ENCODE data around the gene TJP3.

Gene TJP3

DNA sequence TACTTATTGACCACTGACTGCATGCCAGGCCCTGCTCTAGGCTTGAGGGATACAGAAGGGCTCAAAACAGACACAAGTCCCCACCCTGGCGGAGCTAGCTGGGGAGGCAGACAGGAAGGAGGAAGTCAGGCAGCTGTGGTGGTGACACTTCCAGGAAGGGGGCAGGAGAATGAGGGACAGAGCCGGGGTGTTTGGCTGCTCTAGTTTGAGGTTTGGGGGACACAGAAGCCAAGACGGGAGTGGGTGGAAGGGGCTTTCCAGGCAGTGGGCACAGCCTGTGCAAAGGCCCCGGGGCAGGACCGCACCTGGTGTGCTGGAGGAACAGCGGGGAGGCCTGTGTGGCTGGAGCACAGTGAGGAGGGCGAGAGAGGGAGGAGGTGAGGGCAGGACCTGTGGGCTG is 58.3 kb downstream of the TJP3 start:
- Histone ChIP-seq H4K20me1 (ENCODE audit: insufficient read depth, low read length) (no peaks in the 10 kb centered on the region), H3K27me3 (replicated peaks; ENCODE audit: insufficient read depth, low read length) (no peaks in the 10 kb centered on the region), H3K79me2 (ENCODE audit: low read length) (peaks cover 13% of the 10 kb centered on the region), H3K4me3 (ENCODE audit: low read length) (no peak overlapping the region), H3K36me3 (replicated peaks; ENCODE audit: insufficient read depth, low read length) (no peaks in the 10 kb centered on the region), H3K4me2 (ENCODE audit: low read depth, low read length) (no peak overlapping the region), H3F3A (ENCODE audit: insufficient read depth, low read length) (peaks cover 9% of the 10 kb centered on the region), H2AFZ (ENCODE audit: low read length) (no peak overlapping the region), H3K9ac (ENCODE audit: low read length) (no peak overlapping the region), H3K27ac (ENCODE audit: low read length) (no peak overlapping the region), H3K9me2 (replicated peaks; ENCODE audit: insufficient read depth, low read length) (no peaks in the 10 kb centered on the region), H3K9me3 (replicated peaks; ENCODE audit: insufficient read depth, low read length) (no peaks in the 10 kb centered on the region), H3K4me1 (ENCODE audit: low read length) (peaks cover 3% of the 10 kb centered on the region)
- DNase-seq: no peak
- TF ChIP-seq, protein P1, sequence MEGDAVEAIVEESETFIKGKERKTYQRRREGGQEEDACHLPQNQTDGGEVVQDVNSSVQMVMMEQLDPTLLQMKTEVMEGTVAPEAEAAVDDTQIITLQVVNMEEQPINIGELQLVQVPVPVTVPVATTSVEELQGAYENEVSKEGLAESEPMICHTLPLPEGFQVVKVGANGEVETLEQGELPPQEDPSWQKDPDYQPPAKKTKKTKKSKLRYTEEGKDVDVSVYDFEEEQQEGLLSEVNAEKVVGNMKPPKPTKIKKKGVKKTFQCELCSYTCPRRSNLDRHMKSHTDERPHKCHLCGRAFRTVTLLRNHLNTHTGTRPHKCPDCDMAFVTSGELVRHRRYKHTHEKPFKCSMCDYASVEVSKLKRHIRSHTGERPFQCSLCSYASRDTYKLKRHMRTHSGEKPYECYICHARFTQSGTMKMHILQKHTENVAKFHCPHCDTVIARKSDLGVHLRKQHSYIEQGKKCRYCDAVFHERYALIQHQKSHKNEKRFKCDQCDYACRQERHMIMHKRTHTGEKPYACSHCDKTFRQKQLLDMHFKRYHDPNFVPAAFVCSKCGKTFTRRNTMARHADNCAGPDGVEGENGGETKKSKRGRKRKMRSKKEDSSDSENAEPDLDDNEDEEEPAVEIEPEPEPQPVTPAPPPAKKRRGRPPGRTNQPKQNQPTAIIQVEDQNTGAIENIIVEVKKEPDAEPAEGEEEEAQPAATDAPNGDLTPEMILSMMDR (IDR thresholded peaks at IDR 0.05; ENCODE audit: low read length): no peak
- TF ChIP-seq EZH2phosphoT487 (IDR thresholded peaks at IDR 0.05; ENCODE audit: low read length): no peak
- no peak for TF ChIP-seq EZH2 (optimal IDR thresholded peaks at IDR 0.05; ENCODE audit: low read depth, low read length)

DNA sequence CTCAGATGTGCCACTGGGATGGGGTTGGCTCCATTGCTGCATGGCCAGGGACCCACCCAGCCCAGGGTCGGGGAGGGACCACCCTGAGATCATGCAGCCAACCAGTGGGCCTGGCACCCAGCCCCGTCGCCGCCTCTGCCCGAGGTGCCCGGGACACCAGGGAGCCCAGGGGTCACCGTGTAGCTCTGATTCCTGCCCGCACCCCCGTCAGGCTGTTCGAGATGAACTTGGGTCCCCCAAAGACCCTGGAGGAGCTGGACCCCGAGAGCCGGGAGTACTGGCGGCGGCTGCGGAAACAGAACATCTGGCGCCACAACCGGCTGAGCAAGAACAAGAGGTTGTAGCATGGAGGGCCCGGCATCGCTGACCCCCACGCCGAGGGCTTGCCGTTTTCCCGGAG is 58.9 kb downstream of the TJP3 start:
- Histone ChIP-seq H3K4me3 (ENCODE audit: low read length) (no peak overlapping the region), H3F3A (ENCODE audit: insufficient read depth, low read length) (peaks cover 5% of the 10 kb centered on the region), H4K20me1 (ENCODE audit: insufficient read depth, low read length) (no peaks in the 10 kb centered on the region), H3K9me3 (replicated peaks; ENCODE audit: insufficient read depth, low read length) (no peaks in the 10 kb centered on the region), H2AFZ (ENCODE audit: low read length) (no peak overlapping the region), H3K9me2 (replicated peaks; ENCODE audit: insufficient read depth, low read length) (no peaks in the 10 kb centered on the region), H3K27ac (ENCODE audit: low read length) (no peak overlapping the region), H3K79me2 (ENCODE audit: low read length) (peaks cover 13% of the 10 kb centered on the region), H3K4me2 (ENCODE audit: low read depth, low read length) (no peak overlapping the region), H3K27me3 (replicated peaks; ENCODE audit: insufficient read depth, low read length) (no peaks in the 10 kb centered on the region), H3K9ac (ENCODE audit: low read length) (no peak overlapping the region), H3K36me3 (replicated peaks; ENCODE audit: insufficient read depth, low read length) (no peaks in the 10 kb centered on the region), H3K4me1 (ENCODE audit: low read length) (no peaks in the 10 kb centered on the region)
- no peak for DNase-seq
- TF ChIP-seq EZH2phosphoT487 (IDR thresholded peaks at IDR 0.05; ENCODE audit: low read length): no peak
- TF ChIP-seq, protein P1 (IDR thresholded peaks at IDR 0.05; ENCODE audit: low read length): no peak
- TF ChIP-seq EZH2 (optimal IDR thresholded peaks at IDR 0.05; ENCODE audit: low read depth, low read length): no peak

DNA sequence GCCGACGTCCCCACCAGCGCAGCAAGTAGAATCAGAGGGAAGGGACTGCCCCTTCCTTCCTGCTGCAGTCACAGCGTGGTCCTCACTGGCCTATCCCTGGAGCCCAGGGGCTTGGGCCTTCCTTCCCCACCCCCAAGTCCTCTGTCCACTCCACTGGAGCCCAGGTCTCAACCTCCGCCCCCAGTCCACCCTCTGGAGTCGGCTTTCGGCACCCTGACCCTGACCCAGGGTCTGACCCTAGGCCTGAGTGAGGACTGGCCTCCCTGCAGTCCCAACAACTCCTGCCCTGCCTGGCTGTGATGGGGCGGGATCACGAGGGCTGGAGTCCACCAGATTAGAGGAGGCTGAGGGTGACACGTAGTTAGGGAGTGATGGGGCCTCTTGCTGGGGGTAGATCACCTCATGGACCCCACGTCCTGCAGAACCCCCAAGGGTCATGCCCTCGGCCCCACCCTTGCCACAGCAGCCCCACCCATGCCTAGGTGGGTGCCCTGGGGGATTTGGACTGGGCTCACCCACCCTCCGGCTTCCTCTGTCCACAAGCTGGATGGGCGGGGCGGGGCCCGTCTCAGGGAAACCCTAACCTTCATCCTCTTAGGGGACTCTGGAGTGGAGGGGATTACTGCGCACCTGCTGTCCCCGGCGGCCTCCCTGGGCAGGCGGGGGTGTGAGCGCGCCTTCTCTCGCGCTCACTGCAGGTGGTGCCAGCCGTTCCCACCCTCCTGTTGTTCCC is 60.0 kb downstream of the TJP3 start:
- Histone ChIP-seq H4K20me1 (ENCODE audit: insufficient read depth, low read length) (no peaks in the 10 kb centered on the region), H3K27ac (ENCODE audit: low read length) (no peak overlapping the region), H2AFZ (ENCODE audit: low read length) (no peak overlapping the region), H3K79me2 (ENCODE audit: low read length) (peaks cover 11% of the 10 kb centered on the region), H3K9me2 (replicated peaks; ENCODE audit: insufficient read depth, low read length) (no peaks in the 10 kb centered on the region), H3K27me3 (replicated peaks; ENCODE audit: insufficient read depth, low read length) (peaks cover 4% of the 10 kb centered on the region; the same call in 1 of the 2 replicates), H3K4me2 (ENCODE audit: low read depth, low read length) (no peak overlapping the region), H3F3A (ENCODE audit: insufficient read depth, low read length) (no peaks in the 10 kb centered on the region), H3K9ac (ENCODE audit: low read length) (no peak overlapping the region), H3K4me1 (ENCODE audit: low read length) (no peaks in the 10 kb centered on the region), H3K9me3 (replicated peaks; ENCODE audit: insufficient read depth, low read length) (no peaks in the 10 kb centered on the region), H3K36me3 (replicated peaks; ENCODE audit: insufficient read depth, low read length) (no peaks in the 10 kb centered on the region), H3K4me3 (ENCODE audit: low read length) (no peak overlapping the region)
- TF ChIP-seq EZH2phosphoT487 (IDR thresholded peaks at IDR 0.05; ENCODE audit: low read length): no peak
- TF ChIP-seq, protein P1 (IDR thresholded peaks at IDR 0.05; ENCODE audit: low read length): no peak
- no peak for TF ChIP-seq EZH2 (optimal IDR thresholded peaks at IDR 0.05; ENCODE audit: low read depth, low read length)
- DNase-seq: no peak
